ENCODE data around the gene MMP15. TPM values are rescaled to one million over a fixed set of nuclear protein-coding genes. Genes with fewer than 3 reads are reported as not detected.
"Not testable (repeated sequence)": the region's sequence is repeated elsewhere in the genome, so short reads cannot be mapped to it uniquely, and the experiment has no call there.

Gene MMP15
- total RNA-seq, 1 donor from 2014 or later = 31.0 TPM

GRCh38 chr16:57996406-57997175 is 29.0 kb upstream of the MMP15 start:
- DNase-seq = no peak

- no peak for DNase-seq
These were observed 28.4 kb upstream of the MMP15 start for GRCh38 chr16:57997176-57997527.

GRCh38 chr16:57997528-57998265 is 27.9 kb upstream of the MMP15 start:
- no peak for DNase-seq

GRCh38 chr16:57998486-57998885 is 27.1 kb upstream of the MMP15 start:
- DNase-seq = no peak

GRCh38 chr16:57998992-57999365 is 26.6 kb upstream of the MMP15 start:
- no peak for DNase-seq

GRCh38 chr16:57999366-57999970 is 26.1 kb upstream of the MMP15 start:
- peak; percentile 26 for DNase-seq

- no peak for DNase-seq
These were observed 25.4 kb upstream of the MMP15 start, which contains the start of gene ZNF319 for GRCh38 chr16:57999971-58000705. Gene ZNF319 (minus strand): TSS chr16:58000672. CDS start chr16:57998265, 2,407 bp downstream.

- peak; percentile 90 for DNase-seq
These were observed 24.6 kb upstream of the MMP15 start, which contains the start of gene USB1 for GRCh38 chr16:58000706-58001676. Gene USB1 (plus strand): TSS chr16:58001407. CDS start chr16:58001484, 77 bp downstream.

GRCh38 chr16:58001781-58002415 is 23.7 kb upstream of the MMP15 start:
- DNase-seq = no peak

GRCh38 chr16:58002416-58002800 is 23.1 kb upstream of the MMP15 start:
- DNase-seq = no peak

- DNase-seq = no peak
These were observed 22.6 kb upstream of the MMP15 start for GRCh38 chr16:58002936-58003335.

GRCh38 chr16:58004736-58005135 is 20.8 kb upstream of the MMP15 start:
- DNase-seq = not testable (repeated sequence)

- DNase-seq = no peak
These were observed 15.6 kb upstream of the MMP15 start for GRCh38 chr16:58009856-58010416.

- DNase-seq = no peak
These were observed 14.7 kb upstream of the MMP15 start for GRCh38 chr16:58010886-58011285.

- no peak for DNase-seq
These were observed 13.9 kb upstream of the MMP15 start for GRCh38 chr16:58011652-58012051.

- DNase-seq = no peak
These were observed 13.1 kb upstream of the MMP15 start for GRCh38 chr16:58012481-58012880.

GRCh38 chr16:58013201-58013956 is 12.2 kb upstream of the MMP15 start:
- DNase-seq = no peak

GRCh38 chr16:58016840-58017446 is 8.6 kb upstream of the MMP15 start:
- no peak for DNase-seq

- no peak for DNase-seq
These were observed 6.8 kb upstream of the MMP15 start for GRCh38 chr16:58018803-58019202.

Measured in tongue (tissue), 2 donors.